Nephron progenitor cell (in vitro differentiated cells): ENCODE results near the gene FUT7.

Experiments used
- DNase-seq: peaks from one replicate; pipeline ENCODE4 v3.0.0; 2021
- H3K27ac Mint-ChIP-seq: 2 replicates; pipeline ENCODE4 v1.8.0; 2021; ENCODE audit warnings: mild to moderate bottlenecking, moderate library complexity, mixed read lengths
- H3K27me3 Mint-ChIP-seq: 2 replicates; pipeline ENCODE4 v1.8.0; 2021; ENCODE audit warnings: mild to moderate bottlenecking, low read depth, mixed read lengths; ENCODE audit not compliant: poor library complexity
- H3K36me3 Mint-ChIP-seq: 2 replicates; pipeline ENCODE4 v1.8.0; 2021; ENCODE audit warnings: low read depth, mixed read lengths
- H3K4me1 Mint-ChIP-seq: 2 replicates; pipeline ENCODE4 v1.8.0; 2021; ENCODE audit warnings: mixed read lengths
- H3K4me3 Mint-ChIP-seq: 2 replicates; pipeline ENCODE4 v1.8.0; 2021; ENCODE audit warnings: mild to moderate bottlenecking, moderate library complexity, mixed read lengths
- H3K9me3 Mint-ChIP-seq: 2 replicates; pipeline ENCODE4 v1.8.0; 2021; ENCODE audit warnings: mild to moderate bottlenecking, moderate library complexity, mixed read lengths
- TF ChIP-seq, protein P1 (sequence below): fragments of 200-600 bp; sonication (generic); IDR thresholded peaks from 2 replicates; pipeline ENCODE4 v1.5.0; 2021; ENCODE audit warnings: antibody characterized with exemption

Gene FUT7

DNA sequence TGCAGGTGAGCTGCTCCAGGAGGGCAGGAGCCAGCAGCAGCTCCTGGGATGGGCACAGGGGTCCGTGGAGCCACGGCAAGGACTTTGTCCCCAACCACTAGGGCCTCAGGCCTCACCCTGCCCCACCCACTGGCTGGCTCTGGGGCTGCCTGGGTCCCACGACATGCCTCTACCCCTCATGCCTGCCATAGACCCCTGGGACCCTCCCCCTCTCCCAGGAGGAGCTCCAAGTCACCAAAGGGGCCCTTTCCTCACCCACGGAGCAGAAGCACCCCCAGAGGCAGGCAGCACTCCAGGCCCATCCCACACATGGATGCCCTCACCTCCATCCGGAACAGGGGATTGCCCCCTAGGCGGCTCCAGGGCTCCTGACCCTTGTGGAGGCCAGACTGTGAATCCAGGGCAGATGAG, 10.3 kb downstream of the FUT7 start:
- no peak for DNase-seq
- Mint-ChIP-seq H3K9me3 (no peaks in the 10 kb centered on the region), H3K4me1 (peaks cover 15% of the 10 kb centered on the region), H3K4me3 (no peak overlapping the region), H3K36me3 (peaks cover 6% of the 10 kb centered on the region), H3K27me3 (no peaks in the 10 kb centered on the region), H3K27ac (no peak overlapping the region)
- TF ChIP-seq, protein P1, sequence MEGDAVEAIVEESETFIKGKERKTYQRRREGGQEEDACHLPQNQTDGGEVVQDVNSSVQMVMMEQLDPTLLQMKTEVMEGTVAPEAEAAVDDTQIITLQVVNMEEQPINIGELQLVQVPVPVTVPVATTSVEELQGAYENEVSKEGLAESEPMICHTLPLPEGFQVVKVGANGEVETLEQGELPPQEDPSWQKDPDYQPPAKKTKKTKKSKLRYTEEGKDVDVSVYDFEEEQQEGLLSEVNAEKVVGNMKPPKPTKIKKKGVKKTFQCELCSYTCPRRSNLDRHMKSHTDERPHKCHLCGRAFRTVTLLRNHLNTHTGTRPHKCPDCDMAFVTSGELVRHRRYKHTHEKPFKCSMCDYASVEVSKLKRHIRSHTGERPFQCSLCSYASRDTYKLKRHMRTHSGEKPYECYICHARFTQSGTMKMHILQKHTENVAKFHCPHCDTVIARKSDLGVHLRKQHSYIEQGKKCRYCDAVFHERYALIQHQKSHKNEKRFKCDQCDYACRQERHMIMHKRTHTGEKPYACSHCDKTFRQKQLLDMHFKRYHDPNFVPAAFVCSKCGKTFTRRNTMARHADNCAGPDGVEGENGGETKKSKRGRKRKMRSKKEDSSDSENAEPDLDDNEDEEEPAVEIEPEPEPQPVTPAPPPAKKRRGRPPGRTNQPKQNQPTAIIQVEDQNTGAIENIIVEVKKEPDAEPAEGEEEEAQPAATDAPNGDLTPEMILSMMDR, result no peak

DNA sequence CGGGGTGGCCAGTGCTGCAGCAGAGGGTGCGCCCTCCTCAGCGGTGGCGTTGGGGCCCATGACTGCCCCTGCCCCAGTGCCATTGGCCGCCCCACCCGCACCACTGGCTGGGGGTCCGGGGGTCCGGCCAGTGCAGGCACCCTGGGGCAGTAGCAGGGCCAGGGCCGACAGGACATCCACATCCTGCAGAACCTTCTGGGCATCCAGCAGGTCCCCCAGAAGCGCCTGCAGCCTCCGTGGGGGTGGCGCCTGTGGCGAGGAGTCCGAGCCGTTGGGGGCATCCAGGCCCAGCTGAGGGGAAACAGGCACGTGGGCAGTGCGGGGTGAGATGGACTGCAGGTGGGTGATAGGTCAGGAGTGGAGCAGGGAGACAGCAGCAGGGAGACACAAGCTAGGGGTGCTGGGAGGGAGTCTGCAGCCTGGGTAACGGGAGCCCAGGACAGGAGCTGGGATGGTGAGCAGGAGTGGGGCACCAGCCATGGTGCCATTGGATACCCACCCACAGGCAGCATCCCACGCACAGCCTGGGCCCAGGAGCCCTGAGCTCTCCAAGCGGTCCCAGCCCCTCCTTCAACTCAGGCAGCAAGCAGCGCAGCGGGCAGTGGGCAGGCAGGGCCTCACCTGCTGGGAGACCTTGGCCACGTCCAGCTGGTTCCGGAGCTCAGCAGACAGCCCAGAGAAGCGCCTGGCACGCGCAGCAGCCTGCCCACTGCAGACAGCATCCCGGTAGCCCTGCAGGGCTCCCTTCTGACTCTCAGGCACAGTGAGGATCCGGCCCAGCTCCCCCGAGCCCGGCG, 10.9 kb downstream of the FUT7 start:
- Mint-ChIP-seq H3K27ac (no peak overlapping the region), H3K4me1 (peaks cover 15% of the 10 kb centered on the region), H3K4me3 (no peak overlapping the region), H3K9me3 (no peaks in the 10 kb centered on the region), H3K36me3 (peaks cover 6% of the 10 kb centered on the region), H3K27me3 (no peaks in the 10 kb centered on the region)
- DNase-seq, result no peak
- TF ChIP-seq, protein P1, result no peak

DNA sequence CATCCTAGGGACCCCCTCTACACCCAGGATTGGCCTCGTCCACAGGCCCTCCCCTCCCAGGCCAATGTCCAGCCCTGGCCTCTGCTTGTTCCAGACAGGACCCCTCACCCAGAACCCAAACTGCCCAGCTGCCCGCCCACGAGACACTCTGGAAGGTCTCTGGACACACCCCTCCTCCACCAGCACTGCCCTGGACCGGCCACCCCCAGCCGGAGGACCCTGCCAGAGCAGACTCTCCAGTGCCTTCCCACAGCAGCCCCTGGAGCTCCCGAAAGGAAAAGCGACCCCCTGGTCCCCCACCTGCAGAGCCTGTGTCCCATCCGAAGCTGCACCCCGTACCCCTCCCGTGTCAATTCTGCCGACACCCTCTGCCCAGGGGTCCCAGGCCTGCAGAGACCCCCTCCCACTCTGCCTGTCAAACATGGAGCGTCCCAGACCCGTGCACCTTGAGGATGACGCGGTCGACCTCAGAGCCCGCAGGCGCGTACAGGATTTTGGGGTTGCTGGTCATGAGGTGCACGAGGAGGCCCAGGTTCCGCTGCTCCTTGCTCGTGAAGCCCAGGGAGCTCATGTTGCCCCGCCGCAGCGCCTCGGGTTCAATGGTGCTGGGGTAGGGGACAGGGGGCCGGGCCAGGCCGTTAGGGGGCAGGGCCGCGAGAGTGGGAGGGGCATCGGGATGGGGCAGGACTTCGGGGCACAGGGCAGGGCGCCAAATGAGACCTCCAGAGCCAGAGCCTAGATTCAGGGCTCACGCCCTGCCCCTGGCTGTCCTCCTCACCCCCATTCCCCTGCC, 11.8 kb downstream of the FUT7 start:
- no peak for DNase-seq
- TF ChIP-seq, protein P1, result no peak
- Mint-ChIP-seq H3K4me1 (peaks cover 15% of the 10 kb centered on the region), H3K9me3 (no peaks in the 10 kb centered on the region), H3K36me3 (peaks cover 6% of the 10 kb centered on the region), H3K27me3 (no peaks in the 10 kb centered on the region), H3K27ac (peak overlapping the region; percentile 74), H3K4me3 (no peak overlapping the region)

DNA sequence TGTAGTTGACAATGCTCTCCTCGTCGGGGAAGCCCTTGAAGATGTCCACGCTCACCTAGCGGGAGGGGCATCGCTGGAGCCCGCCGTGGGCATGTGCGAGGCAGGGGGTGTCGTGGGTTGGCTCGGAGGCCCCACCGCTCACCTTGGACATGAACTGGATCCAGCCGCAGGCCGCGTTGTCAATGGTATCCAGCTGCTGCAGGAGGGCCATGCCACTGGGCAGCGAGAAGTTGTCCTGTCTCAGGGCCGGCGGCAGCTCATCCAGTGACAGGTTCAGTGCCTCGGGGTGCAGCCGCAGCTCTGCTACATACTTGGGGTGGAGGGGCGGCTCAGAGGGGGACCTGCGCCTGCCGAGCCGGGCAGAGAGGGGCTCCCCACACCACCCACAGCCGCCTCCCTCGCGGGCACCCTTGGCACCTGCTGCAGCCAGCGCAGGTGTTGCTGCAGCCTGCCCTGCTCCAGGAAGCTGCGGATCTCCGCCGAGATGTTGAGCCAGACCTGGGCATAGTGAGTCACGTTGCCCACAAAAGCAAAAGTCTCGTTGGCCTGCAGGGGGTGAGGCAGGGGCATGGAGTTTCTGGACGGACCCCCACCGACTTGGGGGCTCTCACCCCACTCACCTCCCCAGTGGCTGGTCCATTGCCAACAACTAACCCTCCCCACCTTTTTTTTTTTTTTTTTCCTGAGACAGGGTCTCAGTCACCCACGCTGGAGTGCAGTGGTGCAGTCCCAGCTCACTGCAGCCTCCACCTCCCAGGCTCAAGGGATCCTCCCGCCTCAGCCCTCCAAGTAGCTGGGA, 12.9 kb downstream of the FUT7 start:
- Mint-ChIP-seq H3K36me3 (peaks cover 6% of the 10 kb centered on the region), H3K4me1 (peaks cover 15% of the 10 kb centered on the region)
- TF ChIP-seq, protein P1, result no peak

DNA sequence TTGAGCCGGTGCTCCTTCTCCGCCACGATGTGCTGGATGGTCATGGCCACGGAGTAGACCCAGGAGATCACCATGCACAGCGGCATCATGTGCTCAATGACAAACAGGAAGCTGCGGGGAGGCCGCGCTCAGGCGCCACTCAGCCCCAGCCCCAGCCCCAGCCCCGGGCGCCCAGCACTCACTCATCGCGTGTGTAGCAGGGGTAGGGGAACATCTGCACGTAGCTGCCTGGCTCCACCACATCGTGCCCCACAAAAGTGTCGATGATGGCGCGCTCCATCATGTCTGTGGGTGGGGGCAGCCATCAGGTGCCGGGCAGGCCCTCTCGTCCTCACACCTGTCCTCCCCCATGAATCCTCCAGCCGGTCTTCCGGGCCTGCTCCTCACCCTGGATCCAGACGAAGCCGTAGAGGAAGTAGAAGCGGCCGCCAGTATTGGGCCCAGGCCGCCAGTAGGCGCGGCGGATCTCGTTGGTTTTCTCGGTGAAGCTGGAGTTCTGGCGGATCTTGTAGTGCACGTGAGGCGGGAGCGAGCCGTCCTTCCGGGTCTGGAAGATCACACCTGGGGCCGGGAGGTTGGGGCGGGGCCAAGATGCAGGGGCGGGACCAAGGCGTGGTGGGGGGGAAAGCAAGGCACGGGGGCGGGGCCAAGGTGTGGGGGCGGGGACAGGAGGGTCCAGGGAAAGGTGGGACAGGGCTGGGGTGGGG, 13.9 kb downstream of the FUT7 start:
- DNase-seq, result no peak
- Mint-ChIP-seq H3K9me3 (no peaks in the 10 kb centered on the region), H3K27ac (no peak overlapping the region), H3K36me3 (peaks cover 6% of the 10 kb centered on the region), H3K4me1 (peaks cover 7% of the 10 kb centered on the region), H3K27me3 (no peaks in the 10 kb centered on the region), H3K4me3 (no peak overlapping the region)
- TF ChIP-seq, protein P1, result no peak

More for the DNA sequence above, 12.9 kb downstream of the FUT7 start:
- Mint-ChIP-seq H3K27me3 (no peaks in the 10 kb centered on the region), H3K27ac (no peak overlapping the region), H3K9me3 (no peaks in the 10 kb centered on the region), H3K4me3 (no peak overlapping the region)
- no peak for DNase-seq
